GM18520 (cell line): ENCODE results near the gene GABRR1.
"Not testable (repeated sequence)": the region's sequence is repeated elsewhere in the genome, so short reads cannot be mapped to it uniquely, and the experiment has no call there.

Experiments
- ATAC-seq: cut with Tn5 transposase; IDR thresholded peaks from one replicate; pipeline ENCODE4 v1.9.1; 2021; ENCODE audit not compliant: unreplicated experiment

The GABRR1 gene

GRCh38 chr6:89217299-89217910 lies at the start of gene GABRR1:
TSS of gene GABRR1 (minus strand) at chr6:89217358. CDS start at chr6:89217322, 36 bp downstream.
- ATAC-seq, result no peak

GRCh38 chr6:89264296-89264695 lies 47.1 kb upstream of the GABRR1 start:
- ATAC-seq, result no peak

DNA sequence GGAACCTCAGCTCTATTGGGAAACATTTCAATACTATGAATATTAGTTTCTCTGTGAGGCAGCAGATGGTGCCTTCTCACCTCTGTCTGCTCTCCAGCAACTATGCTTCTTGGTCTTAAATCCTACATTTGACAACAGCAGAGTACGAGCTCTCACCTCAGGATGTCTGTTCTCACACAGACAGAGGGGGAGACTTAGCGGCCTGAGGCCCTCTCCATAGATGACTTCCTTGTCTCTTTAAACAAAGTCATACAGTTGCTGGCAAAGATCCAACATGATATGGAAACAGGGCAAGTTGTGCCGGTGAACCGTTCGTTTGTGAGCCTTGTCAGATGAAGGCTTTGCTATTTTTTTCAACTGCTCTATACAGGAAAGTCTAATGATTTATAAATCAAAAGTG lies 43.7 kb upstream of the GABRR1 start:
- ATAC-seq, result no peak

DNA sequence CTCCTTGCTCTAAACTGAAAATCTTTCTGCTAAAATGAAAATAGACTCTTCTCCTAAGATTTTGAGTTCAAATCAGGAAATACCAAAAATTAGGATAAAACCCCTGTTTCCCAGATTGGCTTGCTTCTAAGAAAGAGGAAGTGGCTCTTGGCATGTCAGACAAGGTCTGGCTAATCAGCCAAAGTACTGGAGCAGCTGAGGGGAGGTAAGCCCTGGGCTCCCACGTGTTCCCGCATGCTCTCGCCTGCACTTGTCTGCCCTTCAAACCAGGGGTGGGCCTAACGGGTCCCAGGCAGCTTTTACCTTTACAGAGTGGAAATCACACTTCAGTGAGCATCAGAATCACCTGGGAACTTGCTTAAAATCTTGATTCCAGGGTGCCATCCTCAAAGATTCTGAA lies 43.2 kb upstream of the GABRR1 start:
- no peak for ATAC-seq

- no peak for ATAC-seq
These were observed 41.8 kb upstream of the GABRR1 start for GRCh38 chr6:89258912-89259311.

- ATAC-seq, result no peak
These were observed 40.6 kb upstream of the GABRR1 start for GRCh38 chr6:89257781-89258180.

- no peak for ATAC-seq
These were observed 40.2 kb upstream of the GABRR1 start for GRCh38 chr6:89257346-89257745.

- no peak for ATAC-seq
These were observed 38.3 kb upstream of the GABRR1 start for GRCh38 chr6:89255417-89255816.

DNA sequence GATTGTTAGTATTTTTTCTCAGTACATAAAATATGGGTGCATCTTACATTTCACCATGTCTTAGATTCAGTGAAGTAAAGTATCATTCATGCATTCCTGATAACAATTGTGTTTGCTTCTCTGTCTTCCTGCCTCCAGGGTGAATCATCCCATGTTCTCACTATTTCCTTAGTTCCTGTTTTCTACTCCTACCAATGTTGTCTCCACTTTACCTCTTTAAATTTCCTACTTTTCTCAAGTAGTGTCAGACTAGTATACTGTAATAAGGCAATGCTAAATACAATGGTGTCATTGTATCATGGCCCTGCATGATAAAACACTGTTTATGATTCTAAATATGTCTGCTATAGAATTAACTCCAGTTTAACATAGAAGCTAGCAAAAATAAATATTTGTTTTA lies 37.4 kb upstream of the GABRR1 start:
- no peak for ATAC-seq

GRCh38 chr6:89252907-89253306 lies 35.7 kb upstream of the GABRR1 start:
- no peak for ATAC-seq

GRCh38 chr6:89251976-89252375 lies 34.8 kb upstream of the GABRR1 start:
- ATAC-seq, result no peak

- no peak for ATAC-seq
These were observed 34.0 kb upstream of the GABRR1 start for GRCh38 chr6:89251170-89251569.

GRCh38 chr6:89250239-89250638 lies 33.1 kb upstream of the GABRR1 start:
- no peak for ATAC-seq

DNA sequence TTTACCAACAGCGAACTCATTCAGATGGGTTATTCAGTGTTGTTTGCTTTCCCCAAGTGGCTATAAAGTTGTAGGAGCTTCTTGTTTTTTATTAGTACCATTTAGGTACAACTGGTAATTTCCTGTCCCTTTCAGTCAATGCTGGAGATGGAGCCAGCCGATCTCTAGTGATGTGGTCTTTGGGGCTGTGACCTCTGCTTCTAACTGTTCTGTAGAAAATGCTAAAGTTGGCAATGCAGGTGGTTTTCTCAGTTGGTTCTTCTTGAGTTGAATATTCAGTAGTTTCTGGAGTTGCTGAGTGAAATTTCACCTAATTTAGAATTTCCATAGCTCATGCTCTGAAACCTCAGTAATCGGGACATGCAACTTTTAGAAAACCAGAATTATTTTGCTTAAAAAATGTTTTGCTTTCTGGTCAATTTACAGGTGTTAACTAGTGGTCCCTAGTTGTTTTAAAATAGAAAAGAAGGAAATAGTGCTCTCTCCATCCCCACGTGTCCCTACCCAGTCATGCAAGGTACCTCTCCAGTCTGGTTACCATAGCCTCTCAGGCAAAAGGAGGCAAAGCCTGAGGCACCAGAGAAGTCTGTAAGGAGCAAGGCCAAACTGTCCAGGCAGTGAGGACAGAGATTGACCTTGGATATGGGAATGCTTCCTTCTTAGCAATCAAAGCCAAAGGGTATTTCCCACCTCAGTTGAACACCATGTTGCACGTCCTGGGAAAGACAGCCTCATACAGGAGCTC lies 27.3 kb upstream of the GABRR1 start:
- no peak for ATAC-seq

- no peak for ATAC-seq
These were observed 26.1 kb upstream of the GABRR1 start for GRCh38 chr6:89243331-89243629.

GRCh38 chr6:89242574-89243330 lies 25.6 kb upstream of the GABRR1 start:
- no peak for ATAC-seq

DNA sequence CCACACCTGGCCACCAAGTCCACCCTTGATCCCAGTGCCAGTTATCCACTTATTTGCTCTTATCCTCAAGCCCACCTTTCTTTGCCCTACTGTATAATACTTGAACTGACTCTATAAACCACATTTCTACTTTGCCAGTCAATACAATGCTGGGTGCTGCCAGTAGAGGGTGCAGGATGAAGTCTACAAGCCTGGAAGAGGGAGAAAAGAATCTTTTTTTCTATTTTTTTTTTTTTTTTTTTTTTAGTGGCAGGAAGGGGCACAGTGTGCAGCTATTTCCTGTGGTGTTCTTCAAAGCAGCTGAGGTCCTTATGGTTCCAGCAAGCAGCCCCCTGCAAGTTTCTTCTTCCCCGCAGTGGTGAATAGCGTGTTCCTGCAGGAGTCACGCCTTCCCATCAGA lies 22.2 kb upstream of the GABRR1 start:
- ATAC-seq, result no peak

DNA sequence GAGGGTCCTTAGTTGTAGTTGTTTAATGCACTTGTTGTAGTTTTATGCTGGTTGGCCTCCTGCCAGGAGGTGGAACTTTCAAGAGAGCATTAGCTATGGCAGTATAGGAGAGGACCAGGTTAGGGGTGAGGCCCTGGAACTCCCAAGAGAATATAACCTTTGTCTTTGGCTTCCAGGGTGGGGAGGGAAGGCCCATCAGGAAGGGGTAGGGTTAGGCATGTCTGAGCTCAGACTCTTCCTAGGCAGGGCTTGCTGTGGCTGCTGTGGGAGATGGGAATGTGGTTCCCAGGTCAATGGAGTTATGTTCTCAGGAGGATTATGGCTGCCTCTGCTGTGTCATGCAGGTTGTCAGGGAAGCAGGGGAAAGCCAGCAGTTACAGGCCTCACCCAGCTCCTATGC lies 20.0 kb upstream of the GABRR1 start:
- ATAC-seq, result no peak

GRCh38 chr6:89233605-89234004 lies 16.4 kb upstream of the GABRR1 start:
- ATAC-seq, result not testable (repeated sequence)

DNA sequence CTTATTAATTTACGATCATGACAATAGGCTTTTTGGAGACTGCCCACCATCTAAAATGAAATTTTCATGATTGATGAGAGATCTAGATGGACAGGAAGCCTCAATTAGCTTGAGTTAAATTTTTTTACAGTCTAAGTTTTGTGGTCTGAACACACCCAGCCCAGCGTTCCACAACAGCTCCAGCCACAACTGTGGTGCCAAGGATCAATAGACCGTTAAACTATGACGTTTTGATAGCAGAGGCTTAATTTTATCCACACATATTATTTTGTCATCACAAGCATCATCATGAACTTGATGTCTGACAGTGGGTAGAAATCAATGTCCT lies 5.5 kb upstream of the GABRR1 start:
- ATAC-seq, result no peak

DNA sequence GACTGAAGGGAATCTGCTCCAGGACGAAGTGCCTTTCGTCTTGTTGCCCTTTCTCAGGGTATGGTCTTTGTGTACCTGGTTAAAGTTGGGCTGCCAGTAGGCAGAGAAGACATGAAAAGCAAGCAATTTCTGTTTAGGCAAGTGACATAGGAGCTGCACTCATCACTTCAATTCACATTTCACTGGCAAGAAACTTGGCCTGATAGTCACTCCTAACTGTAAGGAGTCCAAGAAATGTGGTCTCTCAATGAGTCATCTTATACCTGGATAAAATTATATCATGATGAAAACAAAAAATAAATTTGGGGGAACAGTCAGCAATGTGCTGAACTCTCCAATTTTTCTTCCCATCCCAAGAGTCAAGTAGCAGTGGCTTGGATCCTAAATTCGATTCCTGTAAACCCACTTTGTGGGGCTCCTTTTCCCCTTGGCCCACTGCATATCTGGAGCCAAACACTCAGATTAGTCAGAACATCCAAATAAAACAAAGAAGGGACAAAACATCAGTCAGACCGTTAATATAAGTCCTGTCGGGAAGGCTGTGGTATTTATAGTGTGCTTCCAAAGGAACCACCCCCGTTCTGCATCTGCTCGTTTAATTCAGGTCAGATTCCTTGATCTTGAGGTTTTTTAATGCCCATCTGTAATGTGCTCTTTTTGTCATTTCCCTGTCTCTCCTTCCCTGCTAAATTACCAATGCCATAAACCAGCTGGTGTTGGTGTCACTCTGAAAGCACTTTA lies 5.0 kb upstream of the GABRR1 start:
- ATAC-seq, result no peak

GRCh38 chr6:89221129-89221528 lies 4.0 kb upstream of the GABRR1 start:
- ATAC-seq, result no peak
